Sigmoid colon (tissue), 4 donors: ENCODE measurements around the gene OAS1.

Experiments
- POLR2A ChIP-seq, 2 donors: fragments of 450-650 bp; IDR thresholded peaks; one replicate each; pipeline ENCODE4 v1.6.1; 2016; ENCODE audit warnings: antibody characterized with exemption in 2 of 2, mild to moderate bottlenecking in 2 of 2, moderate library complexity in 2 of 2
- POLR2AphosphoS5 ChIP-seq, 4 donors: sonication (generic); formaldehyde crosslinking; IDR thresholded peaks; one replicate each; pipeline ENCODE4 v1.6.1; 2017; ENCODE audit warnings: antibody characterized with exemption in 4 of 4
- TF ChIP-seq, protein P1 (sequence below), 4 experiments: fragments of 450-650 bp in 3 of 4; fragments of 200-600 bp in 1 of 4; IDR thresholded peaks; one replicate each; pipeline ENCODE4 v1.5.1; 2016 to 2019; ENCODE audit warnings: antibody characterized with exemption in 4 of 4, mild to moderate bottlenecking in 3 of 4, moderate library complexity in 2 of 4

DNA sequence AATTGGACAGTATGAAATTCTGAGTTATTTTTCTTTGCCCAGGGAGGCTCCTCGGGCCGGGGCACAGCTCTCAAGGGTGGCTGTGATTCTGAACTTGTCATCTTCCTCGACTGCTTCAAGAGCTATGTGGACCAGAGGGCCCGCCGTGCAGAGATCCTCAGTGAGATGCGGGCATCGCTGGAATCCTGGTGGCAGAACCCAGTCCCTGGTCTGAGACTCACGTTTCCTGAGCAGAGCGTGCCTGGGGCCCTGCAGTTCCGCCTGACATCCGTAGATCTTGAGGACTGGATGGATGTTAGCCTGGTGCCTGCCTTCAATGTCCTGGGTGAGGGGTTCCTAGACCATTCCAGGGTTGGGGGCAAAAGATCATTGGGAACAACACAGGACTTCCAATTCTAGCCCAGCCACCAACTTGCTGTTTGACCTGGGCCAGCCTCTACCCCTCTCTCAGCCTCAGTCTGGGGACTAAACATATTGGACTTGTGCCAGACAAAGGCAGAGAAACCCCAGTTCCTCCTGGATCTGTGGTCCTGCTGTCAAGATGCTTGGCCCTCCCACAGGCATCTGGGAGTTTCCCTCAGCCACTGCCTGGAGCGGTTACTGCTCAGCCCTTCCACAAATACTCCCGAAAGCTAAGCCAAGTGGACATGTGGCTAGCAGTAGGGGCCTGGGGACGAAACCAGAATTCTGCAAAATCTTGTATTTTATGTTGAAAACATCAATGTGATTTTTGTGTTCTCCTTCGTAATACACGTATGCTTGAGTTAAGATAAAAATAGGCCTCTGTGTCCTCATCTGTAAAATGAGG lies 35.0 kb downstream of the OAS1 start:
- no peak for TF ChIP-seq POLR2A (IDR thresholded peaks at IDR 0.05)
- TF ChIP-seq, protein P1, sequence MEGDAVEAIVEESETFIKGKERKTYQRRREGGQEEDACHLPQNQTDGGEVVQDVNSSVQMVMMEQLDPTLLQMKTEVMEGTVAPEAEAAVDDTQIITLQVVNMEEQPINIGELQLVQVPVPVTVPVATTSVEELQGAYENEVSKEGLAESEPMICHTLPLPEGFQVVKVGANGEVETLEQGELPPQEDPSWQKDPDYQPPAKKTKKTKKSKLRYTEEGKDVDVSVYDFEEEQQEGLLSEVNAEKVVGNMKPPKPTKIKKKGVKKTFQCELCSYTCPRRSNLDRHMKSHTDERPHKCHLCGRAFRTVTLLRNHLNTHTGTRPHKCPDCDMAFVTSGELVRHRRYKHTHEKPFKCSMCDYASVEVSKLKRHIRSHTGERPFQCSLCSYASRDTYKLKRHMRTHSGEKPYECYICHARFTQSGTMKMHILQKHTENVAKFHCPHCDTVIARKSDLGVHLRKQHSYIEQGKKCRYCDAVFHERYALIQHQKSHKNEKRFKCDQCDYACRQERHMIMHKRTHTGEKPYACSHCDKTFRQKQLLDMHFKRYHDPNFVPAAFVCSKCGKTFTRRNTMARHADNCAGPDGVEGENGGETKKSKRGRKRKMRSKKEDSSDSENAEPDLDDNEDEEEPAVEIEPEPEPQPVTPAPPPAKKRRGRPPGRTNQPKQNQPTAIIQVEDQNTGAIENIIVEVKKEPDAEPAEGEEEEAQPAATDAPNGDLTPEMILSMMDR (IDR thresholded peaks at IDR 0.05) = no peak
- TF ChIP-seq POLR2AphosphoS5 (IDR thresholded peaks at IDR 0.05) = no peak
